Transverse colon (tissue), 3 donors: ENCODE data around the gene CREB3L4.

Experiments
- CTCF ChIP-seq, 5 experiments: fragments of 200-600 bp in 3 of 5; fragments of 450-650 bp in 2 of 5; sonication (generic) in 3 of 5; IDR thresholded peaks; 1 replicate in 2 of 5; 2 replicates in 3 of 5; pipeline ENCODE4 v1.5.1; 2016 to 2017; ENCODE audit warnings: antibody characterized with exemption in 5 of 5, inconsistent platforms in 3 of 5, mild to moderate bottlenecking in 2 of 5, moderate library complexity in 1 of 5
- POLR2A ChIP-seq: fragments of 450-650 bp; IDR thresholded peaks from one replicate; pipeline ENCODE4 v1.6.1; 2016; ENCODE audit warnings: antibody characterized with exemption, mild to moderate bottlenecking, moderate library complexity

- TF ChIP-seq CTCF (IDR thresholded peaks at IDR 0.05) (no peak), POLR2A (no peak)
Measured at GRCh38 chr1:153959454-153959853, 8.2 kb upstream of the CREB3L4 start.
